PC-9 (cell line): ENCODE measurements around the gene SEC31B.

ENCODE experiments used
- CTCF ChIP-seq: fragments of 200-600 bp; sonication (generic); conservative IDR thresholded peaks from 2 replicates; pipeline ENCODE4 v1.6.1; 2017; ENCODE audit warnings: mixed run types, antibody characterized with exemption, mild to moderate bottlenecking, moderate library complexity
- EZH2 ChIP-seq: fragments of 200-600 bp; sonication (generic); IDR thresholded peaks from 2 replicates; pipeline ENCODE4 v1.8.0; 2017; ENCODE audit warnings: antibody characterized with exemption, low read depth

GRCh38 chr10:100551196-100551595, 31.5 kb upstream of the SEC31B start:
- TF ChIP-seq CTCF: no peak
- TF ChIP-seq EZH2: no peak
